SK-N-SH (cell line): ENCODE results near the gene TET2. TPM values are rescaled to one million over a fixed set of nuclear protein-coding genes. Genes with fewer than 3 reads are reported as not detected.

Experiments
- CTCF ChIA-PET: fragments of 300-600, 350-600 bp; formaldehyde crosslinking; extraction: SDS; loops from one replicate; lab custom pipeline; 2021; lab: Yijun Ruan, JAX
- POLR2A ChIA-PET: fragments of 350-600 bp; sonication (Branson Sonifier 250); formaldehyde crosslinking; extraction: SDS; loops from one replicate; lab custom pipeline; 2020; ENCODE audit warnings: antibody characterized with exemption, inconsistent platforms; lab: Yijun Ruan, JAX
- DNase-seq: peaks from one replicate; pipeline ENCODE4 v3.0.0; 2012
- H2AFZ ChIP-seq: fragments of 200-600 bp; sonication (generic); 2 replicates; pipeline ENCODE4 v1.8.1; 2016; ENCODE audit warnings: antibody characterized with exemption, mild to moderate bottlenecking, low read depth
- H3F3A ChIP-seq: fragments of 200-600 bp; sonication (generic); replicated peaks from 2 replicates; pipeline ENCODE3; 2016; ENCODE audit warnings: antibody characterized with exemption, mild to moderate bottlenecking; ENCODE audit not compliant: insufficient read depth
- H3K27ac ChIP-seq, 2 experiments: fragments of 200-500 bp in 1 of 2; fragments of 200-600 bp in 1 of 2; sonication (Bioruptor generic) in 1 of 2; sonication (generic), shearing (Covaris generic) in 1 of 2; 2 replicates each; pipeline versions ENCODE4 v1.5.1 to v1.6.1; 2014 to 2016; ENCODE audit warnings: low read depth in 2 of 2, inconsistent platforms in 1 of 2, low read length in 1 of 2, mild to moderate bottlenecking in 1 of 2, mixed read lengths in 1 of 2
- H3K27me3 ChIP-seq: fragments of 200-600 bp; sonication (generic), shearing (Covaris generic); 2 replicates; pipeline ENCODE4 v1.6.1; 2016; ENCODE audit warnings: mixed run types; ENCODE audit not compliant: insufficient read depth
- H3K36me3 ChIP-seq, 2 experiments: fragments of 200-500 bp in 1 of 2; fragments of 200-600 bp in 1 of 2; sonication (Bioruptor generic) in 1 of 2; sonication (generic) in 1 of 2; replicated peaks in 1 of 2; 2 replicates each; pipeline versions ENCODE3 to v1.5.1; 2014 to 2016; ENCODE audit warnings: low read length in 1 of 2, mild to moderate bottlenecking in 1 of 2; ENCODE audit not compliant: insufficient read depth in 2 of 2, control insufficient read depth in 1 of 2
- H3K4me1 ChIP-seq, 2 experiments: fragments of 200-500 bp in 1 of 2; fragments of 200-600 bp in 1 of 2; sonication (Bioruptor generic) in 1 of 2; sonication (generic), shearing (Covaris generic) in 1 of 2; 2 replicates each; pipeline versions ENCODE4 v1.5.1 to v1.6.1; 2014 to 2016; ENCODE audit warnings: low read depth in 1 of 2, low read length in 1 of 2, mixed run types in 1 of 2; ENCODE audit not compliant: insufficient read depth in 2 of 2, control insufficient read depth in 1 of 2
- H3K4me2 ChIP-seq: fragments of 200-600 bp; sonication (generic), shearing (Covaris generic); 2 replicates; pipeline ENCODE4 v1.6.1; 2017; ENCODE audit warnings: mixed run types
- H3K4me3 ChIP-seq, 2 experiments: fragments of 200-500 bp in 1 of 2; fragments of 200-600 bp in 1 of 2; sonication (Bioruptor generic) in 1 of 2; sonication (generic), shearing (Covaris generic) in 1 of 2; 2 replicates each; pipeline versions ENCODE4 v1.5.1 to v1.8.1; 2014 to 2016; ENCODE audit warnings: low read depth in 2 of 2, inconsistent platforms in 1 of 2, low read length in 1 of 2, mild to moderate bottlenecking in 1 of 2, mixed read lengths in 1 of 2, moderate library complexity in 1 of 2
- H3K79me2 ChIP-seq: fragments of 200-600 bp; sonication (generic); 2 replicates; pipeline ENCODE4 v1.8.1; 2017; ENCODE audit warnings: mild to moderate bottlenecking; ENCODE audit not compliant: insufficient read depth
- H3K9ac ChIP-seq: fragments of 200-600 bp; sonication (generic); 2 replicates; pipeline ENCODE4 v1.6.1; 2017; ENCODE audit warnings: mixed run types
- H3K9me2 ChIP-seq: fragments of 200-600 bp; sonication (generic); 2 replicates; pipeline ENCODE4 v1.6.1; 2017; ENCODE audit warnings: mixed run types
- H3K9me3 ChIP-seq: fragments of 200-600 bp; sonication (generic); 2 replicates; pipeline ENCODE4 v1.6.1; 2017; ENCODE audit warnings: mixed run types, mild to moderate bottlenecking, moderate library complexity
- H4K20me1 ChIP-seq: fragments of 200-600 bp; sonication (generic); 2 replicates; pipeline ENCODE4 v1.6.1; 2017; ENCODE audit warnings: mild to moderate bottlenecking, mixed run types; ENCODE audit not compliant: insufficient read depth
- CHD2 ChIP-seq: fragments of 150-350 bp; IDR thresholded peaks from 2 replicates; pipeline ENCODE4 v1.6.1; 2018; ENCODE audit warnings: low read length; ENCODE audit not compliant: partially characterized antibody
- ELF1 ChIP-seq: IDR thresholded peaks from 2 replicates; pipeline ENCODE4 v1.4.0; 2012
- EZH2phosphoT487 ChIP-seq: fragments of 200-600 bp; sonication (generic); IDR thresholded peaks from 2 replicates; pipeline ENCODE4 v1.6.1; 2017; ENCODE audit warnings: low read depth, mixed run types, mild to moderate bottlenecking, antibody characterized with exemption, moderate library complexity, borderline replicate concordance
- JUND ChIP-seq: IDR thresholded peaks from 2 replicates; pipeline ENCODE4 v1.4.0; 2012
- MEF2A ChIP-seq: IDR thresholded peaks from 2 replicates; pipeline ENCODE4 v1.4.0; 2012; ENCODE audit warnings: low read depth, borderline replicate concordance
- NFIC ChIP-seq: IDR thresholded peaks from 2 replicates; pipeline ENCODE4 v1.4.0; 2012; ENCODE audit warnings: borderline replicate concordance
- POLR2AphosphoS5 ChIP-seq: IDR thresholded peaks from 2 replicates; pipeline ENCODE4 v1.6.1; 2012; ENCODE audit warnings: low read depth, low read length
- RAD21 ChIP-seq: IDR thresholded peaks from 2 replicates; pipeline ENCODE4 v1.6.1; 2012; ENCODE audit warnings: mild to moderate bottlenecking, low read length
- RCOR1 ChIP-seq: fragments of 150-350 bp; IDR thresholded peaks from 2 replicates; pipeline ENCODE4 v1.6.1; 2017; ENCODE audit warnings: antibody characterized with exemption, low read length
- RFX5 ChIP-seq: IDR thresholded peaks from 2 replicates; pipeline ENCODE4 v1.6.1; 2012; ENCODE audit warnings: mild to moderate bottlenecking, improper control_type of control experiment, low read length
- RXRA ChIP-seq: IDR thresholded peaks from 2 replicates; pipeline ENCODE4 v1.4.0; 2012; ENCODE audit warnings: low read depth, mild to moderate bottlenecking, borderline replicate concordance
- SMC3 ChIP-seq: IDR thresholded peaks from 2 replicates; pipeline ENCODE4 v1.6.1; 2012; ENCODE audit warnings: low read depth, low read length, improper control_type of control experiment
- TCF12 ChIP-seq: IDR thresholded peaks from 2 replicates; pipeline ENCODE4 v1.4.0; 2012
- TEAD4 ChIP-seq: IDR thresholded peaks from 2 replicates; pipeline ENCODE4 v1.4.0; 2012; ENCODE audit warnings: mild to moderate bottlenecking, borderline replicate concordance; ENCODE audit not compliant: insufficient read depth
- polyA plus RNA-seq, 3 experiments: library from polyadenylated mRNA; depleted of rRNA; stranded (reverse); fragments of >200 nt; gene quantifications; 2 replicates each; pipeline ENCODE4 v1.2.3, GENCODE V29; 2012
- TF ChIP-seq, protein P1 (sequence below): IDR thresholded peaks from 2 replicates; pipeline ENCODE4 v1.4.0; 2012; ENCODE audit warnings: low read depth
- TF ChIP-seq, protein P2 (sequence below): IDR thresholded peaks from 2 replicates; pipeline ENCODE4 v1.6.1; 2012; ENCODE audit warnings: mild to moderate bottlenecking, low read depth, low read length, moderate library complexity
- TF ChIP-seq, protein P3 (sequence below): IDR thresholded peaks from 2 replicates; pipeline ENCODE4; 2012
- TF ChIP-seq, protein P4 (sequence below): IDR thresholded peaks from 2 replicates; pipeline ENCODE4 v1.4.0; 2012; ENCODE audit warnings: low read depth, borderline replicate concordance
- TF ChIP-seq, protein P5 (sequence below): fragments of 150-350 bp; IDR thresholded peaks from 2 replicates; pipeline ENCODE4 v1.6.1; 2016; ENCODE audit warnings: mild to moderate bottlenecking, low read depth, low read length

Gene TET2
- polyA plus RNA-seq, 1 of the 3 experiments (the other 2 are of a cell fraction), result 3.5 TPM

DNA sequence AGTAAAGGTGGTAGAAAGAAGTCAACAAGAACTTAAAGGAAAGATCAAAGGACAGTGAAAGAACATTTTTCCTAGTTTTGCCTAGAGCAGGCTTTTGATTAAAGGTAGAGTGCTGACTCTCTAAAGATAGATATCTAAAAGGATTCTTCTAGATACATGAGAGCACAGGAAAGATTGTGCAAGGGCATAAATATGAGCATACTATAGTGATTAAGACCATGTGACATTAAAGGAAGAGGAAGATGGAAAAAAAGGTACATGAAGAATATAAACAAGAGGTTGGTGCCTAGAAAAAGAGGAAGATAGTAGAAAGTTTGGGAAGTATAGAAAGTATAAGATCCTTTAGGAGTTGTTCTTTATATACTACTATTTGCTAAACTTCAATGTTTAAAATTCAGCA lies 26.1 kb upstream of the TET2 start:
- H2AFZ ChIP-seq, result no peak overlapping the region
- no peak overlapping the region for H3K4me3 ChIP-seq
- ChIA-PET POLR2A (no interaction called here), CTCF (interaction anchor here (1.1 to 1.2 kb wide), 2 partner anchors 11 to 20 kb away, joined by 4 read pairs; no protein-coding TSS in a partner anchor)
- H3K27ac ChIP-seq, result no peak overlapping the region
- no peaks in the 10 kb centered on the region for H3K27me3 ChIP-seq
- no peaks in the 10 kb centered on the region for H3K79me2 ChIP-seq
- H3K9ac ChIP-seq, result no peak overlapping the region
- H3K36me3 ChIP-seq, result no peaks in the 10 kb centered on the region
- H3K9me3 ChIP-seq, result no peaks in the 10 kb centered on the region
- TF ChIP-seq EZH2phosphoT487 (no peak), TCF12 (no peak), TEAD4 (no peak), MEF2A (no peak), RCOR1 (no peak), RXRA (no peak), SMC3 (no peak), CHD2 (no peak), RFX5 (no peak), POLR2AphosphoS5 (no peak), ELF1 (no peak), NFIC (no peak), RAD21 (no peak), JUND (no peak)
- TF ChIP-seq, protein P1, sequence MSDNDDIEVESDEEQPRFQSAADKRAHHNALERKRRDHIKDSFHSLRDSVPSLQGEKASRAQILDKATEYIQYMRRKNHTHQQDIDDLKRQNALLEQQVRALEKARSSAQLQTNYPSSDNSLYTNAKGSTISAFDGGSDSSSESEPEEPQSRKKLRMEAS, result no peak
- TF ChIP-seq, protein P2, sequence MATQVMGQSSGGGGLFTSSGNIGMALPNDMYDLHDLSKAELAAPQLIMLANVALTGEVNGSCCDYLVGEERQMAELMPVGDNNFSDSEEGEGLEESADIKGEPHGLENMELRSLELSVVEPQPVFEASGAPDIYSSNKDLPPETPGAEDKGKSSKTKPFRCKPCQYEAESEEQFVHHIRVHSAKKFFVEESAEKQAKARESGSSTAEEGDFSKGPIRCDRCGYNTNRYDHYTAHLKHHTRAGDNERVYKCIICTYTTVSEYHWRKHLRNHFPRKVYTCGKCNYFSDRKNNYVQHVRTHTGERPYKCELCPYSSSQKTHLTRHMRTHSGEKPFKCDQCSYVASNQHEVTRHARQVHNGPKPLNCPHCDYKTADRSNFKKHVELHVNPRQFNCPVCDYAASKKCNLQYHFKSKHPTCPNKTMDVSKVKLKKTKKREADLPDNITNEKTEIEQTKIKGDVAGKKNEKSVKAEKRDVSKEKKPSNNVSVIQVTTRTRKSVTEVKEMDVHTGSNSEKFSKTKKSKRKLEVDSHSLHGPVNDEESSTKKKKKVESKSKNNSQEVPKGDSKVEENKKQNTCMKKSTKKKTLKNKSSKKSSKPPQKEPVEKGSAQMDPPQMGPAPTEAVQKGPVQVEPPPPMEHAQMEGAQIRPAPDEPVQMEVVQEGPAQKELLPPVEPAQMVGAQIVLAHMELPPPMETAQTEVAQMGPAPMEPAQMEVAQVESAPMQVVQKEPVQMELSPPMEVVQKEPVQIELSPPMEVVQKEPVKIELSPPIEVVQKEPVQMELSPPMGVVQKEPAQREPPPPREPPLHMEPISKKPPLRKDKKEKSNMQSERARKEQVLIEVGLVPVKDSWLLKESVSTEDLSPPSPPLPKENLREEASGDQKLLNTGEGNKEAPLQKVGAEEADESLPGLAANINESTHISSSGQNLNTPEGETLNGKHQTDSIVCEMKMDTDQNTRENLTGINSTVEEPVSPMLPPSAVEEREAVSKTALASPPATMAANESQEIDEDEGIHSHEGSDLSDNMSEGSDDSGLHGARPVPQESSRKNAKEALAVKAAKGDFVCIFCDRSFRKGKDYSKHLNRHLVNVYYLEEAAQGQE, result no peak
- TF ChIP-seq, protein P3, sequence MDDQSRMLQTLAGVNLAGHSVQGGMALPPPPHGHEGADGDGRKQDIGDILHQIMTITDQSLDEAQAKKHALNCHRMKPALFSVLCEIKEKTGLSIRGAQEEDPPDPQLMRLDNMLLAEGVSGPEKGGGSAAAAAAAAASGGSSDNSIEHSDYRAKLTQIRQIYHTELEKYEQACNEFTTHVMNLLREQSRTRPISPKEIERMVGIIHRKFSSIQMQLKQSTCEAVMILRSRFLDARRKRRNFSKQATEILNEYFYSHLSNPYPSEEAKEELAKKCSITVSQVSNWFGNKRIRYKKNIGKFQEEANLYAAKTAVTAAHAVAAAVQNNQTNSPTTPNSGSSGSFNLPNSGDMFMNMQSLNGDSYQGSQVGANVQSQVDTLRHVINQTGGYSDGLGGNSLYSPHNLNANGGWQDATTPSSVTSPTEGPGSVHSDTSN, result no peak
- TF ChIP-seq, protein P4, sequence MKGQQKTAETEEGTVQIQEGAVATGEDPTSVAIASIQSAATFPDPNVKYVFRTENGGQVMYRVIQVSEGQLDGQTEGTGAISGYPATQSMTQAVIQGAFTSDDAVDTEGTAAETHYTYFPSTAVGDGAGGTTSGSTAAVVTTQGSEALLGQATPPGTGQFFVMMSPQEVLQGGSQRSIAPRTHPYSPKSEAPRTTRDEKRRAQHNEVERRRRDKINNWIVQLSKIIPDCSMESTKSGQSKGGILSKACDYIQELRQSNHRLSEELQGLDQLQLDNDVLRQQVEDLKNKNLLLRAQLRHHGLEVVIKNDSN, result no peak
- TF ChIP-seq, protein P5, sequence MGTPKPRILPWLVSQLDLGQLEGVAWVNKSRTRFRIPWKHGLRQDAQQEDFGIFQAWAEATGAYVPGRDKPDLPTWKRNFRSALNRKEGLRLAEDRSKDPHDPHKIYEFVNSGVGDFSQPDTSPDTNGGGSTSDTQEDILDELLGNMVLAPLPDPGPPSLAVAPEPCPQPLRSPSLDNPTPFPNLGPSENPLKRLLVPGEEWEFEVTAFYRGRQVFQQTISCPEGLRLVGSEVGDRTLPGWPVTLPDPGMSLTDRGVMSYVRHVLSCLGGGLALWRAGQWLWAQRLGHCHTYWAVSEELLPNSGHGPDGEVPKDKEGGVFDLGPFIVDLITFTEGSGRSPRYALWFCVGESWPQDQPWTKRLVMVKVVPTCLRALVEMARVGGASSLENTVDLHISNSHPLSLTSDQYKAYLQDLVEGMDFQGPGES, result no peak
- no peaks in the 10 kb centered on the region for H3K9me2 ChIP-seq
- DNase-seq, result no peak
- no peaks in the 10 kb centered on the region for H3F3A ChIP-seq
- no peak overlapping the region for H3K4me2 ChIP-seq
- H4K20me1 ChIP-seq, result no peaks in the 10 kb centered on the region
- no peaks in the 10 kb centered on the region for H3K4me1 ChIP-seq
